GM18519 (cell line): ENCODE results near the gene S100A1.
A peak's percentile ranks its signal among the peaks of the same experiment; 100 is the strongest.
"Not testable (repeated sequence)": the region's sequence is repeated elsewhere in the genome, so short reads cannot be mapped to it uniquely, and the experiment has no call there.

ENCODE experiments used
- ATAC-seq: cut with Tn5 transposase; IDR thresholded peaks from one replicate; pipeline ENCODE4 v1.9.1; 2021; ENCODE audit warnings: mild to moderate bottlenecking, moderate library complexity; ENCODE audit not compliant: unreplicated experiment, low FRiP score

S100A1 gene

DNA sequence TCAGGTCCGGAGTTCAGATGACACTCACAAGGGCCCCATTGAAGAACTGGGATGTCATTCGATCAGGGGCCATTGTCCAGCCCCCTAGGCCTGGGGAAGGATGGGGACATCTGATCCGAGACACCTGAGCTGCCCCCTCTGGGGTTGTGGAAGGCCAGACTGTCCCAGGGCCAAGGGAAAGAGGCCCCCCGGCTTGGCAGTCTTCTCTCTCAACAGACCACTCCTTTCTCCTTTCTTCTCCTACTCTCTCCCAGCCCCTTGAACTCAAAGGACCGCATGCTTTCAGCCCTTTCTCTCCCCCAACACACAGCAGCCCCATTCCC, 1.1 kb downstream of the S100A1 start:
- no peak for ATAC-seq

GRCh38 chr1:153629971-153630370, 1.7 kb downstream of the S100A1 start:
- ATAC-seq: no peak

DNA sequence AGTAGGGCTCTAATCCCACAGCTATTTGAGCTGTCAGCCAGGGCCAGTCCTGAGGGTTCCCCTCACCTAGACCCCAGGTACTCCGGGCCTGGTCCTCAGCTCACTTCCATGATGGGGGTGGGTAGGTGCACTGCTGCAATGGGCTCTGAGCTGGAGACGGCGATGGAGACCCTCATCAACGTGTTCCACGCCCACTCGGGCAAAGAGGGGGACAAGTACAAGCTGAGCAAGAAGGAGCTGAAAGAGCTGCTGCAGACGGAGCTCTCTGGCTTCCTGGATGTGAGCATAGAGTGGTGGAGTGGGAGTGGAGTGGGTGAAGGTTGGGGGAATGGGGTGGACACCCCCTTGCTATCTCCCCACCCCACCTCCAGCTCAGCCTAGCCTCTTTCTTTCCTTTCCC, 2.1 kb downstream of the S100A1 start:
- ATAC-seq: no peak

DNA sequence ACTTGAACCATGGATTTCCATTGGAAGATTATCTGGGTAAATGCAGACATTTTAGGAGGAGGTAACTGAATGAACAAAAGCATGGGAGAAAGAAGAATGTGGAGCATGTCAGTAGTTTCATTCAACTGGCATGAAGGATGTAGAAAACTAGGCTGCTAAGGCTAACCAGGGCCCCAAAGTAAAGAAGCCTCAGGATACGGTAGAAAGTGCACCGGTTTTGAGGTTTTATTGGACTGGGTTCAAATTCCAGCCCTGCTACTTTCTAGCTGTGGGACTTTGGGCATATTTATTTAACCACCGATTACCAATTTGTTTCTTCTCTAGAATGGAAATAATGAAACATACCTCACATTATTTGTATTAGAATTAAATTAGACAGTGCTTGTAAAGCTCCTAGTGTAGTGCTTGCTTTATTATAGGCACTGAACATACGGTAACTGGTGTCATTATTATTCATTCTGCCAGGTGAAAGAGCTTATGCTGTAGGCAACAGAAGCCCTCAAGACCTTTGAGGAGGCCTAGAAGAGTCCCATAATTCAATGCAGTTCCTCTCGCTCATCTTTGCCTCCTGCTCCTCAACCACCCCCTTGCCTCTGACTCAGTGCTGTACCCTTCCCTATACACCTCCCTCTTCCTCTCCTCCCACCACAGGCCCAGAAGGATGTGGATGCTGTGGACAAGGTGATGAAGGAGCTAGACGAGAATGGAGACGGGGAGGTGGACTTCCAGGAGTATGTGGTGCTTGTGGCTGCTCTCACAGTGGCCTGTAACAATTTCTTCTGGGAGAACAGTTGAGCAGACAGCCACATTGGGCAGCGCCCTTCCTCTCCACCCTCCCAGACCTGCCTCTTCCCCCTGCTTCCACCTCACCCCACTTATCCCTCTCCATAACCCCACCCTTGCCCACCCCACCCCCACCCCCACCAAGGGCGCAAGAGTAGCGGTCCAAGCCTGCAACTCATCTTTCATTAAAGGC, 3.1 kb downstream of the S100A1 start:
- no peak for ATAC-seq

GRCh38 chr1:153633161-153633753, 5.0 kb downstream of the S100A1 start:
- no peak for ATAC-seq

DNA sequence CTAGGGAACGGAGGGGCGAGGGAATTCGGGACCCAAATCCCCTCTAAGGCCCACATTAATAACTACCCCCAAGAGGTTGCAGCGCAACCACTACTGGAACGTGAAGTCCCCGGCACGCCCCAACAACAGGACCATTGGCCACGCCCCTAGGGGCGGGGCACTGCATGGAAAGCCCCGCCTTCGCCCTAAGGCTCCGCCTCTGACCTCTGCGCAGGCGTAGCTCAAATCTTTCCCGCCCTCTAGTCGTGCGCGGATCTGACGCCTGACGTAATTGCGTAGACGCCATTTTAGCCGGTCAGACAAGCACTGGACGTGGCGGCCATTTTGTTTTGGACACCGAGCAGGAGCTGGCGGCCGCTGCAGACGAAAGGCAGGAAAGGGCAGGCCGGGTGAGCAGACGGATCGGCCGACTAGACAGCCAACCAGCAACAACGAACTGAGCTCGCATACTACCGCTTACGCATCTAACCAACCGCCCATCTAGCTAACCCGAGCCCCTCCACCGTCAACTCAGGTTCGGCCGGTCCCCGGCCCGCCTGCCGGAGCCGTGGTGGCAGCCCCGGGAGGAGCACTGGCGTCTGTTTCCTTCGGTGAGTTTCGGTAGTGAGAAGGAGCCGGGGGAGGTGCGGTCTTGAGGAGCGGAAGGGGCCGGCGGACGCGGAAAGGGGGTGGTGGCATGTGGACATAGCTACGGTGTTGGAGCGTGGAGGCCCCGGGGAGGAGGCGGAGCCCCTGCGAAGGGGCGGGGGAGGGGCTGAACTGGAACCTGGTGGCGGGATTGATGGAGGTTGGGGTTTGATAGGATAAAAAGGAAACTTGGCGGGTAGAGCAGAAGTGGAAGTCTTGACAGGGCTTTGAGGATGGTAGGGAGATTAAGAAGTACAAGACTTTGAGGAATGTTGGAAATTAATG, 5.8 kb downstream of the S100A1 start, which contains the start of gene CHTOP:
Gene CHTOP (plus strand): TSS at position 313 of the 912 bp plus-strand sequence. CDS start 2,523 bp downstream, outside the sequence.
- peak; percentile 88 for ATAC-seq

DNA sequence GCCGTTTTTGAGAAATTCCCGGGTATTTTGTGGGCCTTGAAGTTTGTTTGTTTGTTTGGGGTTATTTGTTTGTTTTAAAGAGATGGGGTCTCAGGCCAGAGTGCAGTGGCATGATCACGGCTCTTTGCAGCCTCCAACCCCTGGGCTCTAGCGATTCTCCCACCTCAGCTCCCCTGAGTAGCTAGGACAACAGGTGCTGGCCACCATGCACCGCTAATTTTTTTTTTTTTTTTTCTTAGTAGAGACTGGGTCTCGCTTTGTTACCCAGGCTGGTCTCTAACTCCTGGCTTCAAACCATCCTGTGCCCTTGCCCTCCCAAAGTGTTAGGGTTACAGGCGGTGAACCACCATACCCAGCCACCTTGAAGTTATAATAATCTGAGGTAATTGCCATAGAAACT, 7.6 kb downstream of the S100A1 start:
- no peak for ATAC-seq

DNA sequence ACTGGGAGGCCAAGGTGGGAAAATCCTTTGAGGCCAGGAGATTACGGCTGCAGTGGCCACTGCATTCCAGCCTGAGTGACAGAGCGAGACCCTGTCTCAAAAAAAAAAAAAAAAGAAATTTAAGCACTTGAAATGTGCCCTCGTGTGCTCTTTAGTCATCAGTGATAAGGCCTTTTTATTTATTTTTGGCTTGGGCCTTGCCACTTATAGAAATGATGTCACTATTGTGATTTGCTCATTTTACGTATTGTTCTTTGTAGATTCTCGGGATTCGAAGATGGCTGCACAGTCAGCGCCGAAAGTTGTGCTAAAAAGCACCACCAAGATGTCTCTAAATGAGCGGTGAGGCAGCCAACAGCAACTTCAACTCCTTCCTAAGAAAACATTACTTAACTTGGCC, 8.1 kb downstream of the S100A1 start:
- no peak for ATAC-seq

GRCh38 chr1:153638261-153638660, 10.0 kb downstream of the S100A1 start:
- ATAC-seq: no peak

GRCh38 chr1:153639280-153639679, 11.0 kb downstream of the S100A1 start:
- ATAC-seq: no peak

DNA sequence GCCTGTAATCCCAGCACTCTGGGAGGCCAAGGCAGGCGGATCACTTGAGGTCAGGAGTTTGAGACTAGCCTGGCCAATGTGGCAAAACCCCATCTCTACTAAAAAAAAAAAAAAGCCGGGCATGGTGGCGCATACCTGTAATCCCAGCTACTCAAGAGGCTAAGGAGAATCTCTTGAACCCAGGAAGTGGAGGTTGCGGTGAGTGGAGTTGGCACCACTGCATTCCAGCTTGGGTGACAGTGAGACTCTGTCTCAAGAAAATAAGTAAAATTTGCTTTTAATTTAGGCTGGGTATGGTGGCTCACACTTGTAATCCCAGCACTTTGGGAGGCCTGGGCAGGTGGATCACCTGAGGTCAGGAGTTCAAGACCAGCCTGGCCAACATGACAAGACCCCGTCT, 12.0 kb downstream of the S100A1 start:
- not testable (repeated sequence) for ATAC-seq

DNA sequence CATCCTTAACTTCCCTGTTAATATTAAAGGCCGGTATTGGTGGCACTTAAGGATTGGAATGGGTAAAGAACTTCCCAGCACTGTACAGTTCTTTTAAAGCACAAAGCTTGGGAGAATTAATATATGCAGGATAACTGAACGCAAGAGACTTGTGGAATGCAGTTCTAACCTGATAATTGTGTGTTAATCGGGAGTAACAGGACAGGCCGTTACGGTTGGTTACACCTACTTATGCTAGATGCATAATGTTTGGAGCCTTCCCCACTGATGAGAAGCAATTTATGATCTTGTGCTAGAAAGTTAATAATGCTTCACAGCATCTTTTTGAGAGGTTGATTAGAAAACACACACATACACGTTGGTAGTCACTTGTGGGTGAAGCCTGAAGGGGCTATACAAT, 12.6 kb downstream of the S100A1 start:
- no peak for ATAC-seq

DNA sequence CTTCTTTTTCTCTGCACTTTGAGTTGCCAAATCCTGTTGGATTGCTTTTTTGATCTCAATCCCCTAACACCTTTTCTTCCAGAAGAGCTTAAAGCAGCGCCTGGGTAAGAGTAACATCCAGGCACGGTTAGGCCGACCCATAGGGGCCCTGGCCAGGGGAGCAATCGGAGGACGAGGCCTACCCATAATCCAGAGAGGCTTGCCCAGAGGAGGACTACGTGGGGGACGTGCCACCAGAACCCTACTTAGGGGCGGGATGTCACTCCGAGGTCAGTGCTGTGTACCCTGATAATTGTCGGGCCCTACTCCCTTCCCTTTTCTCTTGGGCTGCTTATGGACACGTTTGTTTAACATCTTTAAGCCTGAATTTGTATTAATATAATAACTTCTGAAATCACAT, 13.9 kb downstream of the S100A1 start:
- ATAC-seq: no peak

DNA sequence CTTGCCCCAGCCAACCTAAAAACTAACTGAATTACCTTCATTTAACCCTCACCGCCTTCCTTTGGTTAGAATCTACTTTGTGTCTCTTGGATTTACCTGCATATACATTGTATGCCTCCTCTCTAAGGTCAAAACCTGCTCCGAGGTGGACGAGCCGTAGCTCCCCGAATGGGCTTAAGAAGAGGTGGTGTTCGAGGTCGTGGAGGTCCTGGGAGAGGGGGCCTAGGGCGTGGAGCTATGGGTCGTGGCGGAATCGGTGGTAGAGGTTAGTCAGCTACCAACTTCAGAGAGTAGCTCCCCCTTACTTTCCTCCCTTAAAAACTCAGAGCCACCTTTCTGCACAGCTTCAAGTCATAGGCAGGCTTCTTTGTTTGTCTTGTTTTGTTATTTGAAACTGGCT, 14.9 kb downstream of the S100A1 start:
- no peak for ATAC-seq

GRCh38 chr1:153643816-153644215, 15.6 kb downstream of the S100A1 start:
- no peak for ATAC-seq

DNA sequence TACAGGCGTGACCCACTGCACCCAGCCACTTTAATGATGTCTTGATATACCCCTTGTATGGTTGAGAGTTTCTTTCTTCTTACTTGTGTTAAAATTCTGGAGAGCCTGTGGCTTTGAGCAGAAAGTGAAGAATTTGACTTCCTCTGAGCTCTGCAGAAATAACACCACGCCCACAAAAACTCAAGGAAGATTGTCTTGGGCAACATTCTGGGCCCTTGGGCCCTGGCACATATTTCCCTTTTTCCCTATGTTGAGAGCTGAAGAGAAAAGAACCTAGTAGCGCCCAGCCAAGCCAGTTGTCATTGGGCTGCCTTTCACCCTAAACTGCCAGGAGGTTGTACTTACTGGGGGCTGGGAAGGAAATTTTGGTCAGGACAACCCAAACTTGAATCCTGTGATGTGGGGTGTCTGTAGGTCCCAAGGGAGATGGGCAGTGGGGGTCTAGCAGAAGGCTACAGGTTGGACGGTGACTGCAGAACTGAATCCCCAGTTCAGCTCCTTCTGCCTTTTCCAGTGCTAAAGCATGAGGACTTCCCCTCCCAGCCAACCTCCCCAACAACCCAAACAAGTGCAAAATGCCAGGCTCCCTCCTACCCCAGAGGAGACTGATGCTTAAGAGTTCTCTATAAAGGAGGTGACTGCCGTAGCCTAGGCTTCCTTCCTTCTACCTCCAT, 18.6 kb downstream of the S100A1 start:
- ATAC-seq: no peak

GRCh38 chr1:153647346-153647714, 19.1 kb downstream of the S100A1 start:
- no peak for ATAC-seq

GRCh38 chr1:153648000-153648643, 19.9 kb downstream of the S100A1 start:
- no peak for ATAC-seq

GRCh38 chr1:153649137-153649862, 21.1 kb downstream of the S100A1 start:
- ATAC-seq: no peak
